ENCODE measurements around the gene NAA16.

- TF ChIP-seq CTCF (conservative IDR thresholded peaks at IDR 0.05) (no peak), EZH2 (IDR thresholded peaks at IDR 0.05; ENCODE audit: low read depth) (no peak)
These were observed 14.7 kb downstream of the NAA16 start for GRCh38 chr13:41325752-41326151.

All from PC-9 (cell line).